T-cell (primary cell): ENCODE measurements around the gene FRMD3. TPM values are rescaled to one million over a fixed set of nuclear protein-coding genes. Genes with fewer than 3 reads are reported as not detected.

Experiments used
- ATAC-seq, 4 experiments: fragments of 200-7000 bp in 3 of 4; fragments of 150-1000 bp in 1 of 4; cut with Tn5 transposase; replicated peaks in 1 of 4; 1 replicate in 3 of 4; 2 replicates in 1 of 4; pipeline ENCODE4 v1.10.0; 2021; ENCODE audit warnings: moderate library complexity in 3 of 4, mild to moderate bottlenecking in 2 of 4, moderate number of reproducible peaks in 1 of 4
- CTCF ChIA-PET, 2 donors: fragments of 300-600 bp; sonication (Branson Sonifier 250); formaldehyde crosslinking; loops; one replicate each; lab custom pipeline; 2022; ENCODE audit warnings: antibody characterized with exemption in 2 of 2; lab: Charles Lee
- POLR2A ChIA-PET, 2 donors: fragments of 300-600 bp; sonication (Branson Sonifier 250); formaldehyde crosslinking; loops; one replicate each; lab custom pipeline; 2022; ENCODE audit warnings: antibody characterized with exemption in 2 of 2; lab: Charles Lee
- DNase-seq, 35 experiments: peaks; one replicate each; pipeline versions ENCODE4 v3.0.0 to v3.0.0-alpha.2; 2013 to 2023
- H3K27ac ChIP-seq: one replicate; pipeline ENCODE4 v1.5.1; 2013; ENCODE audit warnings: low read length
- H3K27me3 ChIP-seq, 2 experiments: replicated peaks in 1 of 2; 1 replicate in 1 of 2; 2 replicates in 1 of 2; pipeline versions ENCODE4 v1.6.1 to v1.7.0; 2013; ENCODE audit warnings: low read length in 1 of 2, mixed read lengths in 1 of 2; ENCODE audit not compliant: control insufficient read depth in 2 of 2, insufficient read depth in 2 of 2; ENCODE audit errors: extremely low read depth in 1 of 2
- H3K36me3 ChIP-seq, 2 donors: 1 replicate in 1 of 2; 2 replicates in 1 of 2; pipeline versions ENCODE4 v1.6.1 to v1.7.0; 2013; ENCODE audit warnings: low read length in 1 of 2; ENCODE audit not compliant: control insufficient read depth in 2 of 2, insufficient read depth in 1 of 2; ENCODE audit errors: extremely low read depth in 1 of 2
- H3K4me1 ChIP-seq, 2 experiments: 1 replicate in 1 of 2; 2 replicates in 1 of 2; pipeline versions ENCODE4 v1.6.1 to v1.7.0; 2013; ENCODE audit warnings: low read length in 2 of 2, mixed read lengths in 1 of 2; ENCODE audit not compliant: insufficient read depth in 2 of 2, control insufficient read depth in 1 of 2; ENCODE audit errors: extremely low read depth in 1 of 2
- H3K4me3 ChIP-seq, 2 donors: 1 replicate in 1 of 2; 2 replicates in 1 of 2; pipeline versions ENCODE4 v1.5.1 to v1.7.0; 2013; ENCODE audit warnings: mild to moderate bottlenecking in 2 of 2, low read length in 1 of 2, moderate library complexity in 1 of 2; ENCODE audit not compliant: control insufficient read depth in 1 of 2; ENCODE audit errors: extremely low read depth in 1 of 2
- H3K9me3 ChIP-seq: 2 replicates; pipeline ENCODE4 v1.7.0; 2013
- H3K27ac Mint-ChIP-seq, 2 donors: one replicate each; pipeline ENCODE4 v1.8.0; 2020 to 2021; ENCODE audit warnings: mild to moderate bottlenecking in 2 of 2, mixed read lengths in 2 of 2
- H3K27me3 Mint-ChIP-seq, 2 donors: one replicate each; pipeline ENCODE4 v1.8.0; 2021 to 2022; ENCODE audit warnings: mixed read lengths in 2 of 2
- H3K36me3 Mint-ChIP-seq: one replicate; pipeline ENCODE4 v1.8.0; 2021; ENCODE audit warnings: mixed read lengths
- H3K4me1 Mint-ChIP-seq, 3 donors: one replicate each; pipeline ENCODE4 v1.8.0; 2020 to 2022; ENCODE audit warnings: mixed read lengths in 3 of 3, mild to moderate bottlenecking in 1 of 3
- H3K4me3 Mint-ChIP-seq, 3 donors: one replicate each; pipeline ENCODE4 v1.8.0; 2020 to 2022; ENCODE audit warnings: mild to moderate bottlenecking in 3 of 3, mixed read lengths in 3 of 3, moderate library complexity in 3 of 3
- H3K9me3 Mint-ChIP-seq, 3 donors: one replicate each; pipeline ENCODE4 v1.8.0; 2020 to 2022; ENCODE audit warnings: mixed read lengths in 3 of 3
- WGBS: methylation state at CpG from one replicate; pipeline ENCODE4 v1.1.5; 2013; ENCODE audit warnings: missing lambda C conversion rate; ENCODE audit not compliant: insufficient coverage; 5-methylcytosine and 5-hydroxymethylcytosine counted together
- total RNA-seq, 35 experiments: library from RNA in 6 of 35; stranded (reverse) in 6 of 35; fragments of 120-200 nt in 1 of 35; gene quantifications; one replicate each; pipeline versions ENCODE4 v1.2.1 to v1.2.4 and lab custom pipeline; 2013 to 2026

The FRMD3 gene
- total RNA-seq, 5 donors from 2014 or later (not counting 1 experiment from before 2014, with no cell fraction given), result 0.35 to 1.2 (median 0.55) TPM

DNA sequence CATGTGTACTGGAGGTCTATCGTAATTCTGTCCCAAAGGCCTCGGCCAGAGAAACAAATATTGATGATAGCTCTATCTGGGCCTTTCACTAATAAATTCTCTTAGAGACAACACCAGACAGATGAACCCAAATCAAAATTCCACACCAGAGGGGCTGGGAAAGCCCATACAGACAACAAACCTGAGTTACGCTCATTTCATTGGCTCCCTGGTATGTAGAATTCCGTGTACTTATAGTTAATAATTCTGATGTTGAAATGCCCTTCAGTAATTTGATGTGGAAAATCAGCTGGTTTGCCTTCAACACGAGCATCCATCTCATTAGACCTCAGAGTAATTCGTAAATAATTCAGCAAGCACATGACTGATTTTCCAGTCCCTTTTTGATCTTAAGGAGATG is 53.2 kb downstream of the FRMD3 start:
- DNase-seq (no peak), ATAC-seq (no peak)
- peaks cover 0 to 7% (median 5%) of the 10 kb centered on the region in 3 donors for H3K9me3 Mint-ChIP-seq
- no peaks in the 10 kb centered on the region for H3K4me1 Mint-ChIP-seq
- no peak overlapping the region for H3K4me3 ChIP-seq
- no peak overlapping the region for H3K27ac Mint-ChIP-seq
- H3K27ac ChIP-seq, result no peak overlapping the region
- no peaks in the 10 kb centered on the region for H3K36me3 Mint-ChIP-seq
- no peaks in the 10 kb centered on the region for H3K36me3 ChIP-seq
- ChIA-PET CTCF (no interaction called here), POLR2A (no interaction called here)
- H3K27me3 ChIP-seq, result no peaks in the 10 kb centered on the region
- H3K9me3 ChIP-seq, result no peaks in the 10 kb centered on the region
- WGBS, result no CpG with 5 or more reads among the region's 6 CpGs
- no peaks in the 10 kb centered on the region for H3K27me3 Mint-ChIP-seq
- no peaks in the 10 kb centered on the region for H3K4me1 ChIP-seq
- H3K4me3 Mint-ChIP-seq, result no peak overlapping the region

GRCh38 chr9:83483223-83483622 is 55.0 kb downstream of the FRMD3 start:
- Histone ChIP-seq H3K4me1 (no peaks in the 10 kb centered on the region), H3K27ac (no peak overlapping the region), H3K9me3 (no peaks in the 10 kb centered on the region), H3K4me3 (no peak overlapping the region), H3K27me3 (no peaks in the 10 kb centered on the region), H3K36me3 (no peaks in the 10 kb centered on the region)
- no peak overlapping the region for H3K4me3 Mint-ChIP-seq
- CTCF ChIA-PET, result no interaction called here
- DNase-seq (no peak), ATAC-seq (no peak)
- H3K27ac Mint-ChIP-seq, result no peak overlapping the region
- H3K27me3 Mint-ChIP-seq, result no peaks in the 10 kb centered on the region
- POLR2A ChIA-PET, result no interaction called here
- no peaks in the 10 kb centered on the region for H3K4me1 Mint-ChIP-seq
- H3K36me3 Mint-ChIP-seq, result no peaks in the 10 kb centered on the region
- WGBS, result no CpG with 5 or more reads among the region's 2 CpGs
- peaks cover 0 to 6% (median 3%) of the 10 kb centered on the region in 3 donors for H3K9me3 Mint-ChIP-seq

DNA sequence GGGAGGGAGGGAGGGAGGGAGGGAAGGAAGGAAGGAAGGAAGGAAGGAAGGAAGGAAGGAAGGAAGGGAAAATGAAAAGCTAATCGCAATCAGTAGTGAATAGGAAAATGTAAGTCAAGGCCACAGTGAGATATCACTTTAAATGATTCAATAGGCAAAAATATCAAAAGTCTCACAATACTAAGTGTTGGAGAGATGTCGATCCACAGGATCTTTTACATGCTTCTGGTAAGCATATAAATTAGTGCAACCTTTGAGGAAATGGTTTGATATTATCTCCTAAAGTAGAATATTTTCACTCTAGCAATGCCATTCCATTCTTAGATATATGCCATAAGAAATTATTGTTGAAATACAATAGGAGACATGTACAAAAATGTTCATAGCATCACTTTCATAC is 58.4 kb downstream of the FRMD3 start:
- H3K27me3 ChIP-seq, result no peaks in the 10 kb centered on the region
- H3K4me1 ChIP-seq, result no peaks in the 10 kb centered on the region
- Mint-ChIP-seq H3K4me1 (no peaks in the 10 kb centered on the region), H3K4me3 (no peak overlapping the region), H3K27me3 (peaks cover 0 to 3% of the 10 kb centered on the region in 2 donors), H3K27ac (no peak overlapping the region), H3K9me3 (peaks cover 0 to 8% (median 3%) of the 10 kb centered on the region in 3 donors), H3K36me3 (peaks cover 3% of the 10 kb centered on the region)
- no peaks in the 10 kb centered on the region for H3K9me3 ChIP-seq
- no peaks in the 10 kb centered on the region for H3K36me3 ChIP-seq
- DNase-seq (no peak), ATAC-seq (no peak)
- ChIA-PET CTCF (no interaction called here), POLR2A (no interaction called here)
- WGBS, result no CpG with 5 or more reads among the region's 2 CpGs
- H3K27ac ChIP-seq, result no peak overlapping the region
- no peak overlapping the region for H3K4me3 ChIP-seq

DNA sequence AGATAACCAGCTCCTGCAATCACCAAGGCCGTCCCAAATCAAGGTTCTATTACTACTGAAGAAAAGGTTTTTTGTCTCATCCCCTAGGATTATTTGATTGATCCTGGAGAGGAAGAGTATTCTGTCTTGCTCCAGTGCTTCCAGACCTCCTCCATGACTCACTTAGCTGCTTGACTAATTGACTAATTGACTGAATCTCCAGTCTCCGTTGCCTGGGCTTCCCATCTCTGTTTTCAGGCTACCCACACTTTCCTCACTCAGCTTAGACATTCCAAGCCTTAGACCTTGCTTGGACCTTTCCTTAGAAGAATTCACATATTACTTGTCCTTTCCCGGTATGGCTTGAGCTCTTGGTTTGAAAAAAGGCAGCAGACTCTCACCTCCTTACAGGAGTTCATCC is 60.6 kb downstream of the FRMD3 start:
- H3K27me3 Mint-ChIP-seq, result peaks cover 0 to 3% of the 10 kb centered on the region in 2 donors
- H3K27ac Mint-ChIP-seq, result no peak overlapping the region
- 59% methylated on average over 2 of the region's 3 CpGs for WGBS
- H3K9me3 Mint-ChIP-seq, result peaks cover 0 to 8% (median 3%) of the 10 kb centered on the region in 3 donors
- H3K4me3 Mint-ChIP-seq, result no peak overlapping the region
- H3K36me3 ChIP-seq, result no peaks in the 10 kb centered on the region
- ATAC-seq (no peak), DNase-seq (no peak)
- H3K27me3 ChIP-seq, result no peaks in the 10 kb centered on the region
- no peaks in the 10 kb centered on the region for H3K9me3 ChIP-seq
- ChIA-PET CTCF (no interaction called here), POLR2A (no interaction called here)
- no peaks in the 10 kb centered on the region for H3K4me1 ChIP-seq
- H3K36me3 Mint-ChIP-seq, result peaks cover 3% of the 10 kb centered on the region
- peaks cover 15 to 18% (median 17%) of the 10 kb centered on the region in 3 donors for H3K4me1 Mint-ChIP-seq
- no peak overlapping the region for H3K4me3 ChIP-seq
- no peak overlapping the region for H3K27ac ChIP-seq

DNA sequence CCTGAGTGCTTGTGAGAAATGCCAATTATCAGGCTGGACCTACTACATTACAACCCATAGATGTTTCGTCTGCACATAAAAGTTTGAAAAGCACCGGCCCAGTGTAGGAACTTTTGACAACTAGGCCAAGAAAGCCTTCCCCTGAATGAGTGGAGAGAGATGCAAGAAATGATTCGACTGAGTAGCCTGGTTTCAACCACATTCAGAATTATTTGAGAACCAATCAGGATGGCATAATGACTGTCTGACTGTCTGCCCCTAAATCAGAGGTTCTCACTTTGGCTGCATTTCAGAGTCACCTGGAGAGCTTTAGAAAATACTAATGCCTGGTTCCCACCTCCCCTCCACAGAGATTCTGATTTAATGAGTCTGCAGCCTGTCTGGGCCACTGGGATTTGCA is 61.1 kb downstream of the FRMD3 start:
- ATAC-seq, result no peak
- no peak overlapping the region for H3K27ac ChIP-seq
- no peak overlapping the region for H3K4me3 Mint-ChIP-seq
- H3K27ac Mint-ChIP-seq, result no peak overlapping the region
- peaks cover 0 to 3% of the 10 kb centered on the region in 2 donors for H3K27me3 Mint-ChIP-seq
- ChIA-PET POLR2A (no interaction called here), CTCF (no interaction called here)
- DNase-seq, result no peak
- peaks cover 3% of the 10 kb centered on the region for H3K36me3 Mint-ChIP-seq
- no peak overlapping the region for H3K4me3 ChIP-seq
- H3K4me1 ChIP-seq, result no peaks in the 10 kb centered on the region
- WGBS, result 33% methylated on average over 1 of the region's 3 CpGs
- no peaks in the 10 kb centered on the region for H3K27me3 ChIP-seq
- no peaks in the 10 kb centered on the region for H3K9me3 ChIP-seq
- no peaks in the 10 kb centered on the region for H3K36me3 ChIP-seq
- H3K4me1 Mint-ChIP-seq, result peaks cover 15 to 20% (median 17%) of the 10 kb centered on the region in 3 donors
- peaks cover 0 to 8% (median 3%) of the 10 kb centered on the region in 3 donors for H3K9me3 Mint-ChIP-seq

DNA sequence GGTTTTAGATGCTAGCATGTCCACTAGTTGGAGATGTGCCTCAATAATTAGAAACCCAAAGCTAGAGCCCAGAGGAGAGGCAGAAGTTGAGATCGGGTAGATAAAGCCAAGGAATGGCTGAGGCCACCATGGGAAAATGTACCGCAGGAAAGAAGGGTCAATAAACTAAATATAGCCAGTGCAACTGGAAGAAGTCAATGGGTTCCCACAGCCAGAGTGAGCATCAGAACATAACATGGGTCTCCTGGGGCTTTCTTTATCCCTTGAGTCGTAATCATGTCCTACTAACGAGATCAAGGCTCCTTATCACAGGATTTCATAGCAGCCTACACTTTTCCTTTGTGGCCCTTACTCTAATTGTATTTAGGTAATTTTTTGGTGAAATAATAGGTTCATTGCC is 61.7 kb downstream of the FRMD3 start:
- DNase-seq, result no peak
- H3K36me3 Mint-ChIP-seq, result peaks cover 3% of the 10 kb centered on the region
- no peaks in the 10 kb centered on the region for H3K36me3 ChIP-seq
- H3K27ac Mint-ChIP-seq, result no peak overlapping the region
- WGBS, result 70% methylated on average over 2 of the region's 4 CpGs
- peaks cover 15 to 22% (median 17%) of the 10 kb centered on the region in 3 donors for H3K4me1 Mint-ChIP-seq
- no peak overlapping the region for H3K4me3 ChIP-seq
- ChIA-PET POLR2A (no interaction called here), CTCF (no interaction called here)
- H3K4me3 Mint-ChIP-seq, result no peak overlapping the region
- H3K9me3 ChIP-seq, result no peaks in the 10 kb centered on the region
- H3K27me3 ChIP-seq, result no peaks in the 10 kb centered on the region
- H3K27ac ChIP-seq, result no peak overlapping the region
- H3K9me3 Mint-ChIP-seq, result peaks cover 0 to 8% (median 3%) of the 10 kb centered on the region in 3 donors
- H3K27me3 Mint-ChIP-seq, result peaks cover 0 to 3% of the 10 kb centered on the region in 2 donors
- ATAC-seq, result no peak
- H3K4me1 ChIP-seq, result no peaks in the 10 kb centered on the region

DNA sequence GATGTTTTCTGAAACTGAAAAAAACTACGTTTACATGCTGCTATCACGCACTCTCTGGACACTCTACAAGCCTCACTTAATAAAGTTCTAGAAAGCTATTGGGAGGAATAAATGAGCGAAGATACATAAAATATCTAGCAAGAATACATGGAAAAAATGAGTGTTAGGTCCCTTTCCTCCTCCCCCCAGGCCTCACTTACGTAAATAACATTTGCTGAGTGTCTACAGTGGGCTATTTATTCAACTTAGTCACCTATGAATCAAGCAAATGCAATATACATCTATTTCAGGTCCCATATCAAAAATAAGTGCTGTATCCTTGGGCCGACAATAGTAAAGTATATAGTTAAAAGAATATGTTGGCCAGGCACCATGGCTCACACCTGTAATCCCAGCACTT is 62.5 kb downstream of the FRMD3 start:
- no peak overlapping the region for H3K27ac Mint-ChIP-seq
- H3K4me3 ChIP-seq, result no peak overlapping the region
- no peaks in the 10 kb centered on the region for H3K9me3 ChIP-seq
- peaks cover 15 to 22% (median 17%) of the 10 kb centered on the region in 3 donors for H3K4me1 Mint-ChIP-seq
- no peaks in the 10 kb centered on the region for H3K27me3 ChIP-seq
- H3K36me3 ChIP-seq, result no peaks in the 10 kb centered on the region
- DNase-seq (no peak), ATAC-seq (no peak)
- CTCF ChIA-PET, result no interaction called here
- peaks cover 0 to 3% of the 10 kb centered on the region in 2 donors for H3K27me3 Mint-ChIP-seq
- no CpG with 5 or more reads among the region's 5 CpGs for WGBS
- POLR2A ChIA-PET, result no interaction called here
- no peak overlapping the region for H3K4me3 Mint-ChIP-seq
- peaks cover 0 to 5% (median 3%) of the 10 kb centered on the region in 3 donors for H3K9me3 Mint-ChIP-seq
- H3K4me1 ChIP-seq, result no peaks in the 10 kb centered on the region
- H3K36me3 Mint-ChIP-seq, result peaks cover 3% of the 10 kb centered on the region
- no peak overlapping the region for H3K27ac ChIP-seq
